SU-DHL-6 (cell line): ENCODE data around the gene ORM1.

Experiments used
- EZH2phosphoT487 ChIP-seq: fragments of 200-600 bp; sonication (generic), shearing (Covaris generic); conservative IDR thresholded peaks from 2 replicates; pipeline ENCODE4 v1.6.1; 2018; ENCODE audit warnings: mild to moderate bottlenecking, antibody characterized with exemption, low read length, moderate library complexity, mixed read lengths
- TF ChIP-seq, protein P1 (sequence below): fragments of 200-600 bp; sonication (generic); IDR thresholded peaks from one replicate; pipeline ENCODE4 v1.5.1; 2017; ENCODE audit warnings: antibody characterized with exemption, mild to moderate bottlenecking, low read length, moderate library complexity; ENCODE audit not compliant: insufficient read depth, poor library complexity, severe bottlenecking

GRCh38 chr9:114288193-114289091 is 34.5 kb upstream of the ORM1 start:
- TF ChIP-seq, protein P1, sequence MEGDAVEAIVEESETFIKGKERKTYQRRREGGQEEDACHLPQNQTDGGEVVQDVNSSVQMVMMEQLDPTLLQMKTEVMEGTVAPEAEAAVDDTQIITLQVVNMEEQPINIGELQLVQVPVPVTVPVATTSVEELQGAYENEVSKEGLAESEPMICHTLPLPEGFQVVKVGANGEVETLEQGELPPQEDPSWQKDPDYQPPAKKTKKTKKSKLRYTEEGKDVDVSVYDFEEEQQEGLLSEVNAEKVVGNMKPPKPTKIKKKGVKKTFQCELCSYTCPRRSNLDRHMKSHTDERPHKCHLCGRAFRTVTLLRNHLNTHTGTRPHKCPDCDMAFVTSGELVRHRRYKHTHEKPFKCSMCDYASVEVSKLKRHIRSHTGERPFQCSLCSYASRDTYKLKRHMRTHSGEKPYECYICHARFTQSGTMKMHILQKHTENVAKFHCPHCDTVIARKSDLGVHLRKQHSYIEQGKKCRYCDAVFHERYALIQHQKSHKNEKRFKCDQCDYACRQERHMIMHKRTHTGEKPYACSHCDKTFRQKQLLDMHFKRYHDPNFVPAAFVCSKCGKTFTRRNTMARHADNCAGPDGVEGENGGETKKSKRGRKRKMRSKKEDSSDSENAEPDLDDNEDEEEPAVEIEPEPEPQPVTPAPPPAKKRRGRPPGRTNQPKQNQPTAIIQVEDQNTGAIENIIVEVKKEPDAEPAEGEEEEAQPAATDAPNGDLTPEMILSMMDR, result no peak
- TF ChIP-seq EZH2phosphoT487, result no peak
